ENCODE results near the gene ATOX1.

The ATOX1 gene

DNA sequence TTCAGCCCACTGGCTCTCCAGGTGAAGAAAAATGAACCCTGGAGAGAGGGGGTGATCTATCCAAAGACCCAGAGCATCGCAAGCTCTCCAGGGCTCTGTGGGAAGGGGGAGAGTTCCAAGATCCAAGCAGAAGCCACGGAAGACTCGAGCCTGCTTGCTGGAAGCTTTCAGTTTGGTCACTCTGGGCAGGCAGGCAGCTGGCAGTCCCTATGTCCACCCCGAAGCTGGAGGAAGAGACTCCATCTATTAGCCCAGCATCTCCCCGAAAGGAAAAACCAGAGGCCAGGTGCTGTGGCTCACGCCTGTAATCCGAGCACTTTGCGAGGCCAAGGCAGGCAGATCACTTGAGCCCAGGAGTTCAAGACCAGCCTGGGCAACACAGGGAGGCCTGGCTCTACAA is 61.0 kb downstream of the ATOX1 start:
- DNase-seq = no peak

DNA sequence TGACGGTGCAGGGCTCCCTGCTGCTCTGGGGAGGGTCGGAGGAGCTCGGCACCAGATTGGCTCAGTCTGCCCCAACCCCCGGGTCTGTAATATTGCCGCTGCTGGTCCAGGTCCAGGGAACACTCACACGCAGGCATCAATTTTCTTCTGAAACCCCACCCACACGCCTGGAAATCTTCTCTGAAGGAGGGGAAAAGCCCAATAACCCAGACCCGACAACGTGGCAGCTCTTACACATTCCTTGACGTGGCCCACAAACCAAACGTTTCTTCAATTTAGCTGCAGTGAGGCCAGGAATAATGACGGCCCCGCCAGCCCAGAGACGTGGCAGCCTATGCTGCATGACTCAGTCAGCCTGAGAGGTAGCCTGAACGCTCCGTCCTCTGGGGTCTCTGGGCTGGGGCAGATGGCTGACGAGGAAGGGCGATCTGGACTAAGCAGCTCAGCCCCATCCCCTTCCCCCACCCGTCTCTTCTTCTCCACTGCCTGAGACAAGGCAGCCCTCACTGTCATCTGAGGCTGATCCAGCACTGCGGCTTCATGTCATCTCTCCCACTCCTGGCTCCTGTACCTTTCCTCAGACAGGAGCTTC is 61.9 kb downstream of the ATOX1 start:
- DNase-seq = peak; percentile 100

DNA sequence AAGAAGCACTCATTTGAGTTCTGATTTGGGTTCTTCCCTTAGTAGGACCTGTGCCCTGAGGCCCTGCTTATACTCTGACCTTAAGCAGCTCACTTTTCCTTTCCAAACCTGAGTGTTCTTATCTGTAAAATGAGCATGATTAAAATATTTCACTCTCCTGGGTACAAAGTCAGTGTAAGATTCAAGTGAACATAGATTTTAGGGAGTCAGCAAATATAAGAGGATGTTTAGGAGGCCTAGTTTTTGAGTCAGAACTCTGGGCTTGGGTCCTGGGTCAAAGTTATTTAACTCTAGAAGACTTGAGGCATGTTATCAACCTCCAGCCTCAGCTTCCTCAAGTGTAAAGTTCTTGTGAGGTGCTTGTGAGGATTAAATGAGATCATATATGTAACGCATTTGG is 63.0 kb downstream of the ATOX1 start:
- no peak for DNase-seq

DNA sequence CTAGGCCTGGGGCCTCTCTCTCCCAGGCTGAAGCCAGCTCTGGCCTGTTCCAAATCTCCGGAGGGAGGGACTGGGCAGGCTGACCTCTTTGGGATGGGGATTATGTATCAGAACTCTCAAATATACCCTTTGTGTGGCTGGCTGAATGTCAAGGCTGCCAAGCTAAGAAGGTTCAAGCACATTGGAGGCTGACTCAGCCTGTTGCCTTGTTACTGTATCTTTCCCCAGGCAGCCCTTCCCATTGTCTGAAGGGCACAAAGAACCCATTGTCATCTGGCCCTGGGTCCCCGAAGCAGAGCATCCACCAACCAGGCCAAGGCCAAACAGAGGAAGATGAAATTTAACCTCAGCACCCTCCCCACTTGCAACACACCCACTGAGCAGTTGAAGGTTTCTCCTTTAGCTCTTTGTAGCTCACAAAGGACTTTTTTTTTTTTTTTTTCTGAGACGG is 64.4 kb downstream of the ATOX1 start:
- no peak for DNase-seq

Measured in fibroblast of skin of scalp (primary cell).